ENCODE data around the gene NKAIN4.

DNA sequence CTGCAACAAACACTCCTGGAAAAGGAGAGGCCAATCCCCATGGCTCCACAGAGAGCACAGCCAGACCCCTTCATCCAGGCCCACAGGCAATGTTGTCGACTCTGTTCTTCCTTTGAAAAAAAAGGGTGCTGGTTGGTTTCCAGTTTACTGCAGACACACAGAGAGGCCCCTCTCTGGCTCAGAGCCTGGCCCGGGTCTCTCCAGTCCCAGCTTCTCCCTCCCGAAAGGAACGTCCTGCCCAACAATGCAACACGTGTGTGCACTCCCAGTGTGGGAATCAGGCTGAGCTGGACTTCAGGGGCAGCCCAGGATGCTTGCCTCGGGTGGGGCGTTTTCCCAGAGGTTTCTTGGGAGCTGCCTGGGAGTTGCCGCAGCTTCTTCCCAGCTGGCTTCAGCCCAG lies 4.5 kb upstream of the NKAIN4 start:
- TF ChIP-seq, protein P1, sequence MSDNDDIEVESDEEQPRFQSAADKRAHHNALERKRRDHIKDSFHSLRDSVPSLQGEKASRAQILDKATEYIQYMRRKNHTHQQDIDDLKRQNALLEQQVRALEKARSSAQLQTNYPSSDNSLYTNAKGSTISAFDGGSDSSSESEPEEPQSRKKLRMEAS (IDR thresholded peaks at IDR 0.05), result no peak
- no peak for TF ChIP-seq ZBTB7A (IDR thresholded peaks at IDR 0.05; ENCODE audit: low read depth)
- TF ChIP-seq EGR1 (IDR thresholded peaks at IDR 0.05), result no peak
- no peak for TF ChIP-seq YY1 (IDR thresholded peaks at IDR 0.05; ENCODE audit: low read depth)
- TF ChIP-seq TCF12 (IDR thresholded peaks at IDR 0.05; ENCODE audit: low read depth), result no peak
- no peak for TF ChIP-seq EP300 (IDR thresholded peaks at IDR 0.05; ENCODE audit: borderline replicate concordance)
- TF ChIP-seq TAF1 (IDR thresholded peaks at IDR 0.05; ENCODE audit: low read depth), result no peak
- no peak for TF ChIP-seq CREB1 (IDR thresholded peaks at IDR 0.05; ENCODE audit: low read depth)
- TF ChIP-seq NFIC (IDR thresholded peaks at IDR 0.05), result no peak
